Thymus (tissue), 11 donors: Measurements from ENCODE around the gene ZBTB40. TPM values are rescaled to one million over a fixed set of nuclear protein-coding genes. Genes with fewer than 3 reads are reported as not detected.

Source experiments
- DNase-seq, 9 donors: peaks; one replicate each; pipeline ENCODE4 v3.0.0-alpha.2; 2013; ENCODE audit warnings: low spot score in 9 of 9, low read depth in 6 of 9, missing footprints in 1 of 9
- H3K27ac ChIP-seq, 2 donors: one replicate each; pipeline ENCODE4 v1.5.1; 2013; ENCODE audit warnings: control low read depth in 1 of 2, low read depth in 1 of 2, low read length in 1 of 2, mild to moderate bottlenecking in 1 of 2, moderate library complexity in 1 of 2
- H3K27me3 ChIP-seq, 2 donors: one replicate each; pipeline ENCODE4 v1.5.1; 2013; ENCODE audit warnings: low read length in 1 of 2; ENCODE audit not compliant: control insufficient read depth in 2 of 2, insufficient read depth in 1 of 2
- H3K36me3 ChIP-seq, 2 donors: one replicate each; pipeline ENCODE4 v1.5.1; 2013; ENCODE audit warnings: low read length in 1 of 2, mild to moderate bottlenecking in 1 of 2, moderate library complexity in 1 of 2; ENCODE audit not compliant: control insufficient read depth in 2 of 2, insufficient read depth in 2 of 2
- H3K4me1 ChIP-seq, 2 donors: one replicate each; pipeline ENCODE4 v1.5.1; 2013; ENCODE audit warnings: low read length in 2 of 2; ENCODE audit not compliant: control insufficient read depth in 2 of 2, insufficient read depth in 2 of 2
- H3K4me3 ChIP-seq, 2 donors: one replicate each; pipeline ENCODE4 v1.5.1; 2013; ENCODE audit warnings: low read length in 2 of 2, control low read depth in 1 of 2, mild to moderate bottlenecking in 1 of 2
- H3K9me3 ChIP-seq, 2 donors: one replicate each; pipeline ENCODE4 v1.5.1; 2013; ENCODE audit warnings: low read length in 1 of 2, mild to moderate bottlenecking in 1 of 2; ENCODE audit not compliant: control insufficient read depth in 2 of 2, insufficient read depth in 1 of 2
- WGBS: extraction: QIAGEN DNeasy Blood & Tissue Kit; methylation state at CpG from one replicate; pipeline ENCODE4 v1.1.7; 2013; 5-methylcytosine and 5-hydroxymethylcytosine counted together
- polyA plus RNA-seq: library from polyadenylated mRNA; stranded (reverse); fragments of 200-250 nt; gene quantifications from one replicate; pipeline ENCODE4 v1.2.3, GENCODE V29; 2013
- total RNA-seq: library from RNA; stranded (reverse); fragments of 120-200 nt; gene quantifications from one replicate; pipeline ENCODE4 v1.2.4, GENCODE V29; 2013
- donor health status: healthy.

Gene ZBTB40
- total and polyA plus RNA-seq, 2 donors, result 8.4 to 8.7 TPM

DNA sequence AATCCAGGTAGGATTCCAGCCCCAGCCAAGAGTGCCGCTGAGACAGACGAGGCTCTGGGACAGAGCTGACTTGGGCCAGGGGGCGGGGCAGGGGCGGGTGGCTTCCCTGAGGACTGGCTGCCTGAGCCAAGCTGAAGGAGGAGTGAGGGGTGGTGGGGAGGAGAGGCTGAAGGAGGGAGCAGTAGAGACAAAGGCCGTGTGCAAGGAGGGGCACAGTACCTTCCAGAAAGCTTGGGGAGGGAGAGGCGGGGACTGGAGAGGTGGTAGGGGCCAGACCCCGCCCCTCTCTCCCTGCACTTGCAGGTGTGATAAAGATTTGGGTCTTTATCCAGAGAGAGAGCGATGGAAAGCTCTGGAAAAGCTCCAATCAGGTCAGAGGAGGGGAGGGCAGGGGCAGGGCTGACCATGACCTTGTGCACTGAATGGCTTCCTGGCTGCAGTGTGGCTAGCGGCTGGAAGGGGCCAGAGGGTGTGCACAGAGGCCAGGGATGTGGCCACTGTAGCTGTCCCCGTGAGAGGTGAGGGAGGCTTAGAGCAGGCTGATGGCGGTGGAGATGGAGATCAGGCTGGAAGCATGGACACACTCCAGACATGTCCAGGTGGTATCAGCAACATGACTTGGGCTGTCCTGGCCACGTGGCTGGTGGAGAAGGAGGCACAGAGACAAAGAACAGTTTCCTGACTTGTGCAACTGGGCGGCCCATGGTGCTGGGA lies 104.9 kb downstream of the ZBTB40 start:
- no peaks in the 10 kb centered on the region for H3K9me3 ChIP-seq
- 33% methylated on average over 13 of the region's 13 CpGs for WGBS
- no peak overlapping the region for H3K4me3 ChIP-seq
- peaks cover 0 to 76% of the 10 kb centered on the region in 2 donors for H3K27me3 ChIP-seq
- H3K27ac ChIP-seq, result no peak overlapping the region
- no peaks in the 10 kb centered on the region for H3K36me3 ChIP-seq
- no peak for DNase-seq
- H3K4me1 ChIP-seq, result no peaks in the 10 kb centered on the region

DNA sequence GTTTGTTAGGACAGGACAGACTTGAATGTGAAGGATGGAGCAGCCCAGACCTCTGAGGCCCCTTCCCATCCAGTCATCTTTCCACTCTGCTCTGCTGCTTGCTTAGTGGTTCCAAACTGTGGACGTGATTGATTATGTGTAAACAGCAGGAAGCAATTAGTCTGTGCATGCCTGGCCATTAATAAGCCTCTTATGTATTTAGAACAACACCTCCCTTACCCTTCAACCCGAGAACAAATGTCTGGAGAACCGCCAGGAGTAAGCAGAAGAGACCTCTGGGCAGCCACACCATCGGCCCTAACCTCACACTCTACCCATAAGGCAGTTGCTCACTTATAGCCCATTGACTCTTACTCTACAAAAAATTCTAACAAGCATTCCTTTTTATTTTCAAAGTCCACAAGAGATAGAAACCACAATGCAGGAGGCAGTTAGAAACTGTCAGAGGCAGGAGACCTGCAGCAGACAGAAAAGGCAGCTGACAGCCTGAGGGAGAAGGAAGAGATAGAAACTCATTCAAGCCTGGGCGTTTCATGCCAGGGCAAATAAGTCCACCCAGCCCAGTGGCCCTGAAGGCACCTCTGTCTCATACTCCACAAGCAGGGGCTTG lies 105.8 kb downstream of the ZBTB40 start:
- WGBS, result 62% methylated on average over 5 of the region's 5 CpGs
- H3K4me1 ChIP-seq, result no peaks in the 10 kb centered on the region
- H3K4me3 ChIP-seq, result no peak overlapping the region
- H3K9me3 ChIP-seq, result no peaks in the 10 kb centered on the region
- DNase-seq, result no peak
- H3K36me3 ChIP-seq, result no peaks in the 10 kb centered on the region
- peaks cover 8 to 84% of the 10 kb centered on the region in 2 donors for H3K27me3 ChIP-seq
- no peak overlapping the region for H3K27ac ChIP-seq

DNA sequence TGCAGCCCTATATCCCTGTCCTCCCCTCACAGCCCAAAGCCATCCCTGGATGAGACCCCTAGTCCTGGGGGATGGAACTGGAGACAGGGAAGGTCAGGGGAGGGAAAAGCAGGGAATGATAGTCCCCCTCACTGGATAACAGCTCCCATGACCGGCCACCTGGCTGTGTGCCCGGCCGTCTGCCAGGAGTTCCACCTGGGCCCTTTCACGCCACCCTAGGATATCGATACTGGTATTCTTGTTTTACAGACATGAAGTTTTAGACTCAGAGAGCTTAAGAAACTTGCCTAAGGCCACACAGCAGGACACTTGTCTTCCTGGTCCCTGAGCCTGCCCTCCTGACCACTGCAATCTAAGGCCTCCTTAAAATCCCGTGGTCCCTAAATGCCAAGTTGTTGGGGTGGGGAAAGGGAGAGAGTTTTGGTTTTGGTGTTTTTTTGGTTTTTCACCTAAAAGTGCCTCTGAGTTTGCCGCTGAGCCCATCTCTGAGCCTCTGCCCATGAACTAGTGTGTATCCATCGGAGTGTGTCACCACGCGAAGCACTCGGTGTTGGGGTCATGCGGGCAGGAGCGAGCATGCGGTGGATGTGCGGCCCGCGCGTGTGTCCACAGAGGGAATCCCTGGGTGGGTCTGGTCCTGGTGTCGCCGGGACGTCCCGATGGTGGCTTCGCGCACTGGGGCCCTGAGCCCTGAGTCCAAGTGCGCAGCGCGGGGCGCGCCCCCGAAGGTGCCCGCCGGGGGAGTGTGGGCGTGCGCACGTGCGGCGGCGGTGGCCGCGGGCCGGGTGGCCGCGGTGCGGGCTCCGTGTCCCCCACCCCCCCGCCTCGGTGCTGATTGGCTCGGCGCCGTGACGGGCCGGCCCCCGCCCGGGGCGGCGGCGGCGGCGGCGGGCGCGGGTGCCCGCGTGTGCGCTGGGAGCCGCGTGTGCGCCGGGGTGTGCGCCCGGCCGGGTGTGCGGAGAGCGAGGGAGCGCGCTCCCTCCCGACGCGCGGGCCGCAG lies 111.2 kb downstream of the ZBTB40 start, which contains the start of gene EPHA8:
Gene EPHA8 (plus strand): TSS at position 906 of the 1,000 bp plus-strand sequence. CDS start 147 bp downstream, outside the sequence.
- peaks cover 31 to 75% of the 10 kb centered on the region in 2 donors for H3K27me3 ChIP-seq
- H3K27ac ChIP-seq, result no peak within 1 kb of the TSS
- no peak within 1 kb of the TSS for H3K4me3 ChIP-seq
- H3K4me1 ChIP-seq, result no peaks in the 10 kb centered on the region
- WGBS, result 10% methylated on average over 81 of the region's 81 CpGs
- no peaks in the 10 kb centered on the region for H3K36me3 ChIP-seq
- no peak for DNase-seq
- H3K9me3 ChIP-seq, result no peaks in the 10 kb centered on the region

DNA sequence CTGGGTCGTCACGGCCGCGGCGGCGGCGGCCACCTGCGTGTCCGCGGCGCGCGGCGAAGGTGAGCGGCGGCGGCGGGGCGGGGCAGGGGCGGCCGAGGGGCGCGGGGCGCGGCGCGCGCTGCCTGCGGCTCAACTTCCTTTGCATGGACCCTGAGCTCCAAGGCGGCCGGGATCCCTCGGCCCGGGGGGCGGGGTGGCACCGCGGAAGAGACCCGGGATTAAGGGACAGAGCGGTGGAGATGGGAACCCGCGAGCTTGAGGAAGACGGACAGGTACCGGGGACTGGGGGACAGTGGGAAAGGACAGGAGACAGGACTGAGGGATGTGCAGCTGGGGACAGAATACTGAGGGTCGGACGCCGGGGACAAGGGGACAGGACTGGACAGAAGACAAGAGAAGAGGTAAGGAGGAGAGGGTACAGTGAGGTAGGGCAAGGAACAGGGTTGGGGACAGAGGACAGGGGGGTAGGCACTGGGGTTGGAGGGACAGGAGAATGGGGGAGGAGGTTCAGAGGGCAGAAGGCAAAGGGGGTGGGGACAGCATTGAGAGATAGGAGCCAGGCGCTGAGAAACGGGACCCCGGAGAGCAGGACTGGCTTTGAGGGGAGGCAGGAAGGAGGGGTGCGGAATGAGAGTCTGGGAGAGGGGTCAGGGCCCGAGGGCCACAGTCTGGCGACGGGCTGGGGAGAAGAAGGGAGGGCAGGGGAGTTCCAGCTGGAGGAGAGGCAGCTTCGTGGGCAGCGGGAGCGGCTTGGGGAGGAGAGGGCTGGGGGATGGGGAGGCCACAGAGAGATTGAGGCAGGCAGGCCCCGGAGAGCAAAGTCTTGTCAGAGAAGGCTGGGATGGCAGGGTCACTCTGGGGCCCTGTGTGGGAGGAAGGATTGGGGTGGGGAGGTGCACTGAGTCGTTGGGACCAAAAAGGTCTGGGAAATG lies 112.3 kb downstream of the ZBTB40 start:
- Histone ChIP-seq H3K4me1 (no peaks in the 10 kb centered on the region), H3K36me3 (no peaks in the 10 kb centered on the region), H3K27me3 (peaks cover 31 to 75% of the 10 kb centered on the region in 2 donors), H3K9me3 (no peaks in the 10 kb centered on the region), H3K4me3 (no peak overlapping the region), H3K27ac (no peak overlapping the region)
- WGBS, result 6% methylated on average over 57 of the region's 57 CpGs
- no peak for DNase-seq

DNA sequence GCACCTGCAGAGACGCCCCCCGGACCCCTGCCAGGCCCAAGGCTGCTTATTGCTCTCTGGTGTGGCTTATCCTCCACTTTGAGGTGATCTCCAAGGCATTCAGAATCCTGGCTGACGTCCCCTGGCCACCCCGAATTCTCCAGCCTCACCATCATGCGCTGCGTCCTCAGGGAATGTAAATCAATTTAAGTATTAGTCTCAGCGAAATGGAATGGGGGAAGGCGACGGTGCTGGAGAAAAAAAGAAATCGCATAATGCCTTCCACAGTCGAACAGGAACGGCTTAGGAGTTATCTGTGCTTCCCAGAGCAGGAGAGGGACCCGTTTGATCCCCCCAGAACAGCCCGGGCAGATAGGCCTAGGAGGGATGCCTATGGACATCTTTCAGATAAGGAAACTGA lies 114.5 kb downstream of the ZBTB40 start:
- no peaks in the 10 kb centered on the region for H3K36me3 ChIP-seq
- H3K9me3 ChIP-seq, result no peaks in the 10 kb centered on the region
- no peak for DNase-seq
- no peak overlapping the region for H3K27ac ChIP-seq
- H3K4me1 ChIP-seq, result no peaks in the 10 kb centered on the region
- 86% methylated on average over 14 of the region's 14 CpGs for WGBS
- H3K27me3 ChIP-seq, result peaks cover 31 to 56% of the 10 kb centered on the region in 2 donors
- H3K4me3 ChIP-seq, result no peak overlapping the region

DNA sequence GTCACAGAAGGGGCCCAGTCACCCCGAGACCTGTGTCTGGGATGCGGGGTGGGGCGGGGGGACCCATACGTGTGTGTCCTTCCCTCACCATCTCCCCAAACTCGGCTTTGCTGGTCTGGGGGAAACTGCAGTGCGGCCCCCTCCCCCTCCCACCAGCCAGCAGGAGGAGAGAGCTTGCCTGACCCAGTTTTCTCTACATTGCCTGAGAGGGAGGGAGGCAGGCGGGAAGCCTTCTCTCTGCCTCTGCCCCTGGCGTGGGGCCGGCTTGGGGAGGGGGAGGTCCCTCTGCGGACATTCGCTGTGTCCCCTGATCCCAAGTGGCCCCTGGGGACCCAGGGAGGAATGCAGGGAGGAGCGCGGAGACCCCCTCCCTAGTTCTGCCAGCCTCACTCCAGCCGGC lies 115.5 kb downstream of the ZBTB40 start:
- H3K9me3 ChIP-seq, result no peaks in the 10 kb centered on the region
- H3K36me3 ChIP-seq, result no peaks in the 10 kb centered on the region
- H3K4me1 ChIP-seq, result no peaks in the 10 kb centered on the region
- H3K4me3 ChIP-seq, result no peak overlapping the region
- H3K27ac ChIP-seq, result no peak overlapping the region
- 54% methylated on average over 14 of the region's 14 CpGs for WGBS
- no peak for DNase-seq
- H3K27me3 ChIP-seq, result peaks cover 25 to 46% of the 10 kb centered on the region in 2 donors

DNA sequence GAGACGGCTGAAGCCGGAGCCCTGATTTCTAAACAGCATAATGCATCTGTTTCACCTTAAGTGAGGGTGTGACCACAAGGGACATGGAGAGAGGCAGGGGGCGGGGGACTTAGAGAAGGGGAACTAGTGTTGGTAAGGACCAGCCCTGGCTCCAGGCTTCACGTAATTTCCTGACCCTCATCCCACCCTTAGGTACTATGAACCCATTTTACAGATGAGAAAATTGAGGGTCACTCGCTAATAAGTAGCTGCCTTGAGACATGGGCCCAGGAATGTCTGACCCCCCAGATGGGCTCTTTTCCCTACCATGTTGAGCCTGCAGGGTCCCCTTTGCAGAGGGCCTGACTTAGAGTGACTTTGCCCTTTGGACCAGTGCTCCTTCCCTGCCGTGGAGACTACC lies 116.3 kb downstream of the ZBTB40 start:
- 77% methylated on average over 6 of the region's 6 CpGs for WGBS
- no peaks in the 10 kb centered on the region for H3K36me3 ChIP-seq
- no peak for DNase-seq
- H3K4me1 ChIP-seq, result no peaks in the 10 kb centered on the region
- no peak overlapping the region for H3K27ac ChIP-seq
- no peak overlapping the region for H3K4me3 ChIP-seq
- H3K9me3 ChIP-seq, result no peaks in the 10 kb centered on the region
- peaks cover 17 to 41% of the 10 kb centered on the region in 2 donors for H3K27me3 ChIP-seq

DNA sequence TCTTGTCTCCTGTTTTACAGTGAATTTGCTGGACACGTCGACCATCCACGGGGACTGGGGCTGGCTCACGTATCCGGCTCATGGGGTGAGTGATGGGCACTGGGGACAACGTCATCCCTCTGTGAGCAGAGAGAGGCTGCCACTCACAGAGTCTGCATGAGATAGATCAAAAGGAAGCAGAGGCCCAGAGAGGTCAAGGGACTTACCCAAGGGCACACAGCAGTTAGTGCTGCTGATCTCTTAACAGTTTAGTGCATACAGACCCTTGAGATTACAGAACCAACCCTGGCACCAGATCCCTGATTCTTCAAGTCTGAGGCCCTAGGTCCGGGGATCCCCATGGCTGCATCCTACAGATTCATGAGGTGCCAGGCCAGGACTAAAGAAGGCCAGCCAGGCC lies 117.6 kb downstream of the ZBTB40 start:
- Histone ChIP-seq H3K9me3 (no peaks in the 10 kb centered on the region), H3K4me1 (no peaks in the 10 kb centered on the region), H3K27me3 (peaks cover 6 to 33% of the 10 kb centered on the region in 2 donors), H3K4me3 (no peak overlapping the region), H3K27ac (no peak overlapping the region), H3K36me3 (no peaks in the 10 kb centered on the region)
- WGBS, result 93% methylated on average over 7 of the region's 7 CpGs
- no peak for DNase-seq
